HG03457 (cell line): ENCODE results near the gene DRGX.

Source experiments
- ATAC-seq: cut with Tn5 transposase; IDR thresholded peaks from one replicate; pipeline ENCODE4 v1.9.1; 2021; ENCODE audit warnings: moderate number of reproducible peaks; ENCODE audit not compliant: unreplicated experiment

The DRGX gene

GRCh38 chr10:49383853-49384252 lies 12.0 kb downstream of the DRGX start:
- ATAC-seq: no peak

- ATAC-seq: no peak
These were observed 13.1 kb downstream of the DRGX start for GRCh38 chr10:49382826-49383225.

- no peak for ATAC-seq
These were observed 13.7 kb downstream of the DRGX start for GRCh38 chr10:49382226-49382625.

GRCh38 chr10:49381111-49381900 lies 14.6 kb downstream of the DRGX start:
- no peak for ATAC-seq

GRCh38 chr10:49379596-49380410 lies 16.1 kb downstream of the DRGX start:
- no peak for ATAC-seq

GRCh38 chr10:49377256-49377655 lies 18.6 kb downstream of the DRGX start:
- ATAC-seq: no peak

- ATAC-seq: no peak
These were observed 20.3 kb downstream of the DRGX start for GRCh38 chr10:49375611-49376010.

- no peak for ATAC-seq
These were observed 21.1 kb downstream of the DRGX start for GRCh38 chr10:49374740-49375139.

- ATAC-seq: no peak
These were observed 22.5 kb downstream of the DRGX start for GRCh38 chr10:49373361-49373760.

- ATAC-seq: no peak
These were observed 23.9 kb downstream of the DRGX start for GRCh38 chr10:49371967-49372366.

GRCh38 chr10:49370326-49371100 lies 25.4 kb downstream of the DRGX start:
- ATAC-seq: no peak

GRCh38 chr10:49369216-49370162 lies 26.4 kb downstream of the DRGX start:
- ATAC-seq: no peak

GRCh38 chr10:49368256-49368655 lies 27.6 kb downstream of the DRGX start:
- no peak for ATAC-seq

- no peak for ATAC-seq
These were observed 28.3 kb downstream of the DRGX start for GRCh38 chr10:49367600-49367999.

GRCh38 chr10:49366460-49366859 lies 29.4 kb downstream of the DRGX start:
- no peak for ATAC-seq

- no peak for ATAC-seq
These were observed 30.0 kb downstream of the DRGX start for GRCh38 chr10:49365675-49366415.

- no peak for ATAC-seq
These were observed 30.6 kb downstream of the DRGX start for GRCh38 chr10:49365275-49365674.

GRCh38 chr10:49364747-49365146 lies 31.1 kb downstream of the DRGX start:
- no peak for ATAC-seq

- ATAC-seq: no peak
These were observed 31.8 kb downstream of the DRGX start for GRCh38 chr10:49364051-49364450.
